ENCODE measurements around the gene BATF3.
A peak's percentile ranks its signal among the peaks of the same experiment; 100 is the strongest.

The BATF3 gene

DNA sequence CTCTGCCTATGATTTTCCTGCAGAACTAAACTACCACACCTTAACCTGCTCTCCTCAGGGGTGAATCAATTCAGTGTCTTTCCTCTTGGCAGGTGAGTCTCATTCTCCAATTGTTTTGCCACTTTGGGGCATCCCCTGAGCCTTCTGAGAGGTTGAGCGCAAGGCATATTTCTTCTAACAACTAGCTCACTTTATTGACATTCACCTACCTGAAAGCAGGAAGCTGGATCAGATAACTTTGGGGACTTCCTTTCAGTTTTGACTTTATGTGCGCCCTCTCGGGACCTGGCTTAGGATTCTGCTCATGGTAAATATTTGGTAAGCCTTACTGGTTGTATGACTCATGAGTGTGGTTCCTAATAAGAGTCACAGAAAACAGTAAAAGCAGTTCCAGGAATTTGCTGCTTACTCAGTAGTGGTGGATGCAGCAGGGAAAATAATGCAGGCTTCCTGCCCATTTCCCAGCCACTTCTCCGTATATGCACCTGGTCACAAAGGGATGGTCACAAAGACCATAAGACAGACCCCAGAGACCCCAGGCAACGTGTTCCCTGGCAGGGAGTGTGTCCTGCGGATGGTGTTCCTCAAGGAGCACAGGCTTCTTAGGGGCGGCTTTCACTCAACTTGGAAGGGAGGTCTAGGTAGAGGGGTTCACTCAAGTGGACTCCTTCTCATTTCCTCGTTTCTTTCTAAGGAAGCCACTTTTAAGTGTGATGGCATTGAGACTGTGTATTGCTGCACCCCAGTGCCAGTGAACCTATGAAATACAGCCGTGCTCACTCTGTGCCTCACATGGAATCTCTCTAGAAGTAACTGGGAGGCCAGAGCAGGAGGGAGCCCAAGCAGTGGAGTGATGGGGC, 22.0 kb upstream of the BATF3 start:
- H2AFZ ChIP-seq (ENCODE audit: low read depth, low read length): no peak overlapping the region
- DNase-seq: peak; percentile 71
- no peaks in the 10 kb centered on the region for H3K9me3 ChIP-seq (ENCODE audit: control insufficient read depth, low read length)
- no peak overlapping the region for H4K91ac ChIP-seq (ENCODE audit: low read length)
- peak overlapping the region; percentile 1 for H3K27ac ChIP-seq (ENCODE audit: low read length, poor library complexity, severe bottlenecking)
- no peak overlapping the region for H3K14ac ChIP-seq (ENCODE audit: low read length in 2 of 2)
- H3K27me3 ChIP-seq (ENCODE audit: control insufficient read depth in 1 of 2, insufficient read depth in 1 of 2, low read length in 2 of 2): no peaks in the 10 kb centered on the region
- peak overlapping the region in 1 of 2 experiments; percentile 7 for H3K4ac ChIP-seq (ENCODE audit: low read depth in 1 of 2, low read length in 2 of 2)
- H2BK15ac ChIP-seq (ENCODE audit: low read depth, poor library complexity, severe bottlenecking): no peak overlapping the region
- H3K4me2 ChIP-seq (ENCODE audit: low read length, poor library complexity, severe bottlenecking): no peak overlapping the region
- H3K23ac ChIP-seq (ENCODE audit: low read length in 2 of 2): no peak overlapping the region
- 78% methylated on average over 9 of the region's 9 CpGs for WGBS
- H3K79me1 ChIP-seq (replicated peaks; ENCODE audit: low read length, poor library complexity, severe bottlenecking): no peaks in the 10 kb centered on the region
- no peak overlapping the region for H3K9ac ChIP-seq (ENCODE audit: low read length)
- peaks cover 5% of the 10 kb centered on the region for H3K4me1 ChIP-seq (ENCODE audit: control insufficient read depth, insufficient read depth, low read depth, low read length)
- no peak overlapping the region for H4K8ac ChIP-seq (ENCODE audit: low read length)
- H3K4me3 ChIP-seq (ENCODE audit: insufficient read depth in 1 of 2, low read depth in 1 of 2, low read length in 2 of 2): peak overlapping the region in 1 of 2 experiments; percentile 13
- H2AK5ac ChIP-seq (ENCODE audit: low read length, severe bottlenecking): peak overlapping the region; percentile 31
- H2BK120ac ChIP-seq (ENCODE audit: low read depth, low read length): no peak overlapping the region
- peak overlapping the region in 1 of 2 experiments; percentile 48 for H3K18ac ChIP-seq (ENCODE audit: low read depth in 1 of 2, low read length in 2 of 2)
- no peaks in the 10 kb centered on the region for H3K36me3 ChIP-seq (ENCODE audit: control insufficient read depth in 1 of 2, insufficient read depth in 2 of 2, low read depth in 1 of 2, low read length in 2 of 2)
- H2BK5ac ChIP-seq (ENCODE audit: low read depth, low read length, poor library complexity, severe bottlenecking): peak overlapping the region; percentile 22
- H2BK12ac ChIP-seq (ENCODE audit: low read length in 2 of 2): peak overlapping the region in 1 of 2 experiments; percentile 42

DNA sequence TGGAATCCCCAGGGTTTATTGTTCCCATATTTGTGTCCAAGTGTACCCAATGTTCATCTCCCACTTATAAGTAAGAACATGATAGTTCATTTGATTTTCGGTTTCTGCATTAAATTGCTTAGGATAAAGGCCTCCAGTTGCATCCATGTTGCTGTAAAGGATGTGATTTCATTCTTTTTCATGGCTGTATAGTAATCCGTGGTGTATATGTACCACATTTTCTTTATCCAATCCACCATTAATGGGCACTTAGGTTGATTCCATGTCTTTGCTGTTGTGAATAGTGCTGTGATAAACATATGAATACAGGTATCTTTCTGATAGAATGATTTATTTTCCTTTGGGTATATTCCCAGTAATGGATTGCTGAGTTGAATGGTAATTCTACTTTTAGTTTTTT, 20.0 kb upstream of the BATF3 start:
- WGBS: no CpG with 5 or more reads among the region's 2 CpGs
- H3K23ac ChIP-seq (ENCODE audit: low read length in 2 of 2): no peak overlapping the region

DNA sequence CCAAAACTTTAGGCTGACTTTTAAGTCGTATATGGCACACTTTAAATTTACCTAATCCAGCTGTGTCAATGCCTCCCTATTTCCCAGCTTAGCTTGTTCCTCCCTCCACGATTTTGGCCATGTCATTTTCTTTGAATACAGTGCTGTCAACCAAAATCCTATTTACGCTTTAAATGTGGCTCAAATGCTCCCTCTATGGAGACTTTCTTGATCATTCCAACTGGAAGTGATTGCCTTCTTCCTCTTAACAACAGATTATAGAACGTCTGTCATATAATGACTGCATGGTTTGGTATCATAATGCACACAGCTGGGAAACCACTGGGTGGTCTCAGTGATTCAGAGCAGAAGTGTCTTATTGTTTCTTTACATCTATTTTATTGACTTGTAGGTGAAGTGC, 18.9 kb upstream of the BATF3 start:
- Histone ChIP-seq H3K4me2 (ENCODE audit: low read length, poor library complexity, severe bottlenecking) (no peak overlapping the region), H2BK12ac (ENCODE audit: low read length in 2 of 2) (no peak overlapping the region), H2BK120ac (ENCODE audit: low read depth, low read length) (no peak overlapping the region), H4K8ac (ENCODE audit: low read length) (no peak overlapping the region), H2BK5ac (ENCODE audit: low read depth, low read length, poor library complexity, severe bottlenecking) (no peak overlapping the region), H3K18ac (ENCODE audit: low read depth in 1 of 2, low read length in 2 of 2) (no peak overlapping the region), H3K4me3 (ENCODE audit: insufficient read depth in 1 of 2, low read depth in 1 of 2, low read length in 2 of 2) (no peak overlapping the region), H3K79me1 (replicated peaks; ENCODE audit: low read length, poor library complexity, severe bottlenecking) (no peaks in the 10 kb centered on the region), H3K4ac (ENCODE audit: low read depth in 1 of 2, low read length in 2 of 2) (no peak overlapping the region), H3K14ac (ENCODE audit: low read length in 2 of 2) (no peak overlapping the region), H3K9me3 (ENCODE audit: control insufficient read depth, low read length) (no peaks in the 10 kb centered on the region), H3K27ac (ENCODE audit: low read length, poor library complexity, severe bottlenecking) (no peak overlapping the region), H3K36me3 (ENCODE audit: control insufficient read depth in 1 of 2, insufficient read depth in 2 of 2, low read depth in 1 of 2, low read length in 2 of 2) (no peaks in the 10 kb centered on the region), H4K91ac (ENCODE audit: low read length) (no peak overlapping the region), H2AFZ (ENCODE audit: low read depth, low read length) (no peak overlapping the region), H3K9ac (ENCODE audit: low read length) (no peak overlapping the region), H2BK15ac (ENCODE audit: low read depth, poor library complexity, severe bottlenecking) (no peak overlapping the region), H3K23ac (ENCODE audit: low read length in 2 of 2) (no peak overlapping the region), H3K4me1 (ENCODE audit: control insufficient read depth, insufficient read depth, low read depth, low read length) (peaks cover 5% of the 10 kb centered on the region), H2AK5ac (ENCODE audit: low read length, severe bottlenecking) (no peak overlapping the region), H3K27me3 (ENCODE audit: control insufficient read depth in 1 of 2, insufficient read depth in 1 of 2, low read length in 2 of 2) (no peaks in the 10 kb centered on the region)
- WGBS: 70% methylated on average over 3 of the region's 4 CpGs
- peak; percentile 29 for DNase-seq

More for the DNA sequence above, 20.0 kb upstream of the BATF3 start:
- Histone ChIP-seq H3K4me2 (ENCODE audit: low read length, poor library complexity, severe bottlenecking) (no peak overlapping the region), H3K9ac (ENCODE audit: low read length) (no peak overlapping the region), H3K14ac (ENCODE audit: low read length in 2 of 2) (no peak overlapping the region), H3K4me3 (ENCODE audit: insufficient read depth in 1 of 2, low read depth in 1 of 2, low read length in 2 of 2) (no peak overlapping the region), H4K91ac (ENCODE audit: low read length) (no peak overlapping the region), H2BK15ac (ENCODE audit: low read depth, poor library complexity, severe bottlenecking) (no peak overlapping the region), H3K36me3 (ENCODE audit: control insufficient read depth in 1 of 2, insufficient read depth in 2 of 2, low read depth in 1 of 2, low read length in 2 of 2) (no peaks in the 10 kb centered on the region), H3K4me1 (ENCODE audit: control insufficient read depth, insufficient read depth, low read depth, low read length) (peaks cover 5% of the 10 kb centered on the region), H4K8ac (ENCODE audit: low read length) (no peak overlapping the region), H2BK12ac (ENCODE audit: low read length in 2 of 2) (no peak overlapping the region), H3K27me3 (ENCODE audit: control insufficient read depth in 1 of 2, insufficient read depth in 1 of 2, low read length in 2 of 2) (no peaks in the 10 kb centered on the region), H3K79me1 (replicated peaks; ENCODE audit: low read length, poor library complexity, severe bottlenecking) (no peaks in the 10 kb centered on the region), H3K4ac (ENCODE audit: low read depth in 1 of 2, low read length in 2 of 2) (no peak overlapping the region), H3K27ac (ENCODE audit: low read length, poor library complexity, severe bottlenecking) (no peak overlapping the region), H3K18ac (ENCODE audit: low read depth in 1 of 2, low read length in 2 of 2) (no peak overlapping the region), H2AK5ac (ENCODE audit: low read length, severe bottlenecking) (no peak overlapping the region), H3K9me3 (ENCODE audit: control insufficient read depth, low read length) (no peaks in the 10 kb centered on the region), H2BK120ac (ENCODE audit: low read depth, low read length) (no peak overlapping the region), H2AFZ (ENCODE audit: low read depth, low read length) (no peak overlapping the region), H2BK5ac (ENCODE audit: low read depth, low read length, poor library complexity, severe bottlenecking) (no peak overlapping the region)
- DNase-seq: no peak

DNA sequence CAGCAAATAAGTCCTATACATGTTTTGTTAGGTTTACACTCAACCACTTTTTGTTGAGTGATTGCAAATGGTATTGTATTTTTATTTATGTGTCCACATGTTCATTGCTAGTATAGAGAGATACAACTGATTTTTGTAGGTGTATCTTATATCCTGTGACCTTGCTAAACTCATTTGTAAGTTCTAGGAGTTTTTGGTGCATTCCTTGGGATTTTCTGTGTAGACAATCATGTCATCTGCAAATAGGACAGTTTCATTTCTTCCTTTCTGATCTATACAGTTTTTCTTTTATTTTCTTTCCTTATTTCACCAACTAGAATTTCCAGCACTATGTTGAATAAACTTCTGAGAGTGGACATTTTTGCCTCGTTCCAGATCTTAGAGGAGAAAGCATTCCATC, 16.5 kb upstream of the BATF3 start:
- Histone ChIP-seq H3K4me1 (ENCODE audit: control insufficient read depth, insufficient read depth, low read depth, low read length) (no peaks in the 10 kb centered on the region), H3K4me2 (ENCODE audit: low read length, poor library complexity, severe bottlenecking) (no peak overlapping the region), H2AK5ac (ENCODE audit: low read length, severe bottlenecking) (no peak overlapping the region), H2BK15ac (ENCODE audit: low read depth, poor library complexity, severe bottlenecking) (no peak overlapping the region), H3K36me3 (ENCODE audit: control insufficient read depth in 1 of 2, insufficient read depth in 2 of 2, low read depth in 1 of 2, low read length in 2 of 2) (no peaks in the 10 kb centered on the region), H4K8ac (ENCODE audit: low read length) (no peak overlapping the region), H3K14ac (ENCODE audit: low read length in 2 of 2) (no peak overlapping the region), H3K18ac (ENCODE audit: low read depth in 1 of 2, low read length in 2 of 2) (no peak overlapping the region), H3K9me3 (ENCODE audit: control insufficient read depth, low read length) (no peaks in the 10 kb centered on the region), H2BK12ac (ENCODE audit: low read length in 2 of 2) (no peak overlapping the region), H3K23ac (ENCODE audit: low read length in 2 of 2) (no peak overlapping the region), H2BK120ac (ENCODE audit: low read depth, low read length) (no peak overlapping the region), H3K27ac (ENCODE audit: low read length, poor library complexity, severe bottlenecking) (no peak overlapping the region), H3K4me3 (ENCODE audit: insufficient read depth in 1 of 2, low read depth in 1 of 2, low read length in 2 of 2) (no peak overlapping the region), H2BK5ac (ENCODE audit: low read depth, low read length, poor library complexity, severe bottlenecking) (no peak overlapping the region), H3K4ac (ENCODE audit: low read depth in 1 of 2, low read length in 2 of 2) (no peak overlapping the region), H3K9ac (ENCODE audit: low read length) (no peak overlapping the region), H3K79me1 (replicated peaks; ENCODE audit: low read length, poor library complexity, severe bottlenecking) (no peaks in the 10 kb centered on the region), H2AFZ (ENCODE audit: low read depth, low read length) (no peak overlapping the region), H4K91ac (ENCODE audit: low read length) (no peak overlapping the region), H3K27me3 (ENCODE audit: control insufficient read depth in 1 of 2, insufficient read depth in 1 of 2, low read length in 2 of 2) (no peaks in the 10 kb centered on the region)
- DNase-seq: no peak
- WGBS: no CpG with 5 or more reads among the region's 1 CpG
